Measurements from ENCODE around the gene FREM1.

The FREM1 gene

GRCh38 chr9:14756291-14756690, 153.9 kb downstream of the FREM1 start:
- no peak for DNase-seq (ENCODE audit: low spot score)

- DNase-seq (ENCODE audit: low spot score): no peak
Measured at GRCh38 chr9:14752871-14753270, 157.4 kb downstream of the FREM1 start.

GRCh38 chr9:14752271-14752670, 158.0 kb downstream of the FREM1 start:
- no peak for DNase-seq (ENCODE audit: low spot score)

GRCh38 chr9:14750821-14751220, 159.4 kb downstream of the FREM1 start:
- DNase-seq (ENCODE audit: low spot score): no peak

- no peak for DNase-seq (ENCODE audit: low spot score)
Measured at GRCh38 chr9:14749741-14750211, 160.5 kb downstream of the FREM1 start.

GRCh38 chr9:14748373-14748772, 161.9 kb downstream of the FREM1 start:
- DNase-seq (ENCODE audit: low spot score): no peak

GRCh38 chr9:14747111-14747510, 163.1 kb downstream of the FREM1 start:
- no peak for DNase-seq (ENCODE audit: low spot score)

GRCh38 chr9:14746626-14747025, 163.6 kb downstream of the FREM1 start:
- no peak for DNase-seq (ENCODE audit: low spot score)

- no peak for DNase-seq (ENCODE audit: low spot score)
Measured at GRCh38 chr9:14744768-14745167, 165.5 kb downstream of the FREM1 start.

- DNase-seq (ENCODE audit: low spot score): no peak
Measured at GRCh38 chr9:14741369-14741768, 168.9 kb downstream of the FREM1 start.

- DNase-seq (ENCODE audit: low spot score): no peak
Measured at GRCh38 chr9:14733133-14733532, 177.1 kb downstream of the FREM1 start.

- DNase-seq (ENCODE audit: low spot score): no peak
Measured at GRCh38 chr9:14731294-14731981, 178.8 kb downstream of the FREM1 start.

- DNase-seq (ENCODE audit: low spot score): no peak
Measured at GRCh38 chr9:14730461-14730898, 179.7 kb downstream of the FREM1 start.

GRCh38 chr9:14723301-14723700, 186.9 kb downstream of the FREM1 start:
- no peak for DNase-seq (ENCODE audit: low spot score)

GRCh38 chr9:14722391-14723035, 187.7 kb downstream of the FREM1 start, which contains the start of gene CER1:
Gene CER1 (minus strand): TSS chr9:14722733. CDS start chr9:14722672, 61 bp downstream.
- no peak for DNase-seq (ENCODE audit: low spot score)

GRCh38 chr9:14719231-14719923, 190.9 kb downstream of the FREM1 start:
- no peak for DNase-seq (ENCODE audit: low spot score)

GRCh38 chr9:14715102-14715501, 195.1 kb downstream of the FREM1 start:
- DNase-seq (ENCODE audit: low spot score): no peak

GRCh38 chr9:14713187-14713767, 197.0 kb downstream of the FREM1 start:
- no peak for DNase-seq (ENCODE audit: low spot score)

- DNase-seq (ENCODE audit: low spot score): no peak
Measured at GRCh38 chr9:14710804-14711203, 199.4 kb downstream of the FREM1 start.

GRCh38 chr9:14706530-14707140, 203.6 kb downstream of the FREM1 start:
- no peak for DNase-seq (ENCODE audit: low spot score)

GRCh38 chr9:14705079-14705478, 205.1 kb downstream of the FREM1 start:
- no peak for DNase-seq (ENCODE audit: low spot score)

- no peak for DNase-seq (ENCODE audit: low spot score)
Measured at GRCh38 chr9:14704281-14704680, 205.9 kb downstream of the FREM1 start.
